Measurements from ENCODE around the gene DSG3.

DSG3 gene

GRCh38 chr18:31430072-31430471, 17.5 kb upstream of the DSG3 start:
- no peak for DNase-seq (ENCODE audit: low read depth, low spot score)

GRCh38 chr18:31430554-31430953, 17.0 kb upstream of the DSG3 start:
- DNase-seq (ENCODE audit: low read depth, low spot score) = no peak

GRCh38 chr18:31432316-31432715, 15.2 kb upstream of the DSG3 start:
- no peak for DNase-seq (ENCODE audit: low read depth, low spot score)

- no peak for DNase-seq (ENCODE audit: low read depth, low spot score)
These were observed 10.7 kb upstream of the DSG3 start for GRCh38 chr18:31436825-31437224.

- DNase-seq (ENCODE audit: low read depth, low spot score) = no peak
These were observed 9.1 kb upstream of the DSG3 start for GRCh38 chr18:31438402-31438801.

- DNase-seq (ENCODE audit: low read depth, low spot score) = no peak
These were observed 7.7 kb upstream of the DSG3 start for GRCh38 chr18:31439807-31440325.

GRCh38 chr18:31440787-31441186, 6.8 kb upstream of the DSG3 start:
- DNase-seq (ENCODE audit: low read depth, low spot score) = no peak

- no peak for DNase-seq (ENCODE audit: low read depth, low spot score)
These were observed 6.0 kb upstream of the DSG3 start for GRCh38 chr18:31441493-31441892.

GRCh38 chr18:31444142-31444541, 3.4 kb upstream of the DSG3 start:
- no peak for DNase-seq (ENCODE audit: low read depth, low spot score)

- no peak for DNase-seq (ENCODE audit: low read depth, low spot score)
These were observed 1.6 kb upstream of the DSG3 start for GRCh38 chr18:31445908-31446307.

- DNase-seq (ENCODE audit: low read depth, low spot score) = no peak
These were observed 687 bp upstream of the DSG3 start for GRCh38 chr18:31446854-31447253.

GRCh38 chr18:31450409-31450808, 2.9 kb downstream of the DSG3 start:
- no peak for DNase-seq (ENCODE audit: low read depth, low spot score)

GRCh38 chr18:31451625-31452024, 4.1 kb downstream of the DSG3 start:
- no peak for DNase-seq (ENCODE audit: low read depth, low spot score)

GRCh38 chr18:31454066-31454708, 6.6 kb downstream of the DSG3 start:
- DNase-seq (ENCODE audit: low read depth, low spot score) = no peak

- DNase-seq (ENCODE audit: low read depth, low spot score) = no peak
These were observed 22.1 kb downstream of the DSG3 start for GRCh38 chr18:31469629-31470028.

GRCh38 chr18:31478688-31479087, 31.1 kb downstream of the DSG3 start:
- no peak for DNase-seq (ENCODE audit: low read depth, low spot score)

GRCh38 chr18:31482051-31482450, 34.5 kb downstream of the DSG3 start:
- DNase-seq (ENCODE audit: low read depth, low spot score) = no peak

GRCh38 chr18:31483396-31483795, 35.9 kb downstream of the DSG3 start:
- no peak for DNase-seq (ENCODE audit: low read depth, low spot score)

- DNase-seq (ENCODE audit: low read depth, low spot score) = no peak
These were observed 36.9 kb downstream of the DSG3 start for GRCh38 chr18:31484461-31484860.

GRCh38 chr18:31486165-31486564, 38.6 kb downstream of the DSG3 start:
- DNase-seq (ENCODE audit: low read depth, low spot score) = no peak

GRCh38 chr18:31487246-31488015, 39.9 kb downstream of the DSG3 start:
- DNase-seq (ENCODE audit: low read depth, low spot score) = no peak

- no peak for DNase-seq (ENCODE audit: low read depth, low spot score)
These were observed 41.8 kb downstream of the DSG3 start for GRCh38 chr18:31489311-31489710.

GRCh38 chr18:31490387-31490786, 42.8 kb downstream of the DSG3 start:
- no peak for DNase-seq (ENCODE audit: low read depth, low spot score)
